ENCODE results near the gene FANCI. TPM values are rescaled to one million over a fixed set of nuclear protein-coding genes. Genes with fewer than 3 reads are reported as not detected.

The FANCI gene
- total and polyA plus RNA-seq, 2 of the 4 experiments (the other 2 are of a cell fraction): 13.2 to 34.2 TPM

DNA sequence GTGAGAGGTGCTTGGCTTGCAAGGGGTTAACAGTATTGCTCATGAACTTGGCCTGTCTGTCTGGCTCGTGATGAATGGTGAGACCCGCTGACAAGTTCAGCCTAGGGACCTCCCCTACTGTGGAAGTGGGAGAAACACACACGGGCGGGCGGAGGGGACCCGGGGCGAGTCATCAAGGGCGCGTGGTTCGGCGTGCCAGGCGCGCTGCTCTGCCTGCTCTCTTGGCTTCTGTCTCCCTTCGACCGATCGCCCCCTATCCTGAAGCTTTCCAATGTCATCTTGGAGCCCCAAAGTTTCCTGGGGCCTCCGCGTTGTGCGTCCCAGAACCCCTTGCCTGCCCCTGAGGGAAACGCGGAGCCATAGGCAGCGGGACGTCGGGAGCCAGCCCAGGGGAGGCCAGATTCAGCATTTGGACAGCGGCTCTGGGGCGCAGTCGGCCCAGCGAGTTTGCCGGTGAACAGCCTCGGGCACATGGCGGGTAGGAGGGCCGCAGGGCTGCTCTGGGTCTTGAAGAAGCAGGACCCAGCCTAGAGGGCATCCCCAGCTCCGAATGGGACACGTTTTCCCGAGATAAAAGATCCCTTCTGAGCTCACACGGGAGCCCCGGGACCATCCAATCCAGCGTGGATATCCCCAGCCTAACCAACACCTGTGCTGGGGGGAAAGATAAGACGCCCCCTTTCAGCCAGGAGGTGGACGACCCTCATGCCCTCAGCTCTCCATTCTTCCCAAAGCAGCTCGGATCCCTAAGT is 117.8 kb downstream of the FANCI start:
- Histone ChIP-seq H2AK5ac (ENCODE audit: low read depth, low read length) (no peak overlapping the region), H4K20me1 (ENCODE audit: insufficient read depth, low read length) (peaks cover 2% of the 10 kb centered on the region; the same call in 1 of the 2 replicates), H2AFZ (replicated peaks; ENCODE audit: low read length, poor library complexity) (peak overlapping the region; percentile 49), H3K9me1 (ENCODE audit: insufficient read depth, low read length) (no peaks in the 10 kb centered on the region), H2BK5ac (ENCODE audit: low read depth, low read length, poor library complexity, severe bottlenecking) (no peak overlapping the region), H3K27me3 (ENCODE audit: control insufficient read depth, insufficient read depth, low read length) (peaks cover 89% of the 10 kb centered on the region), H3K18ac (ENCODE audit: low read depth, low read length) (no peak overlapping the region), H3K14ac (replicated peaks; ENCODE audit: low read depth, low read length) (no peak overlapping the region), H4K8ac (ENCODE audit: low read depth in 2 of 2, low read length in 2 of 2) (no peak overlapping the region), H2BK20ac (ENCODE audit: low read depth, low read length) (no peak overlapping the region), H2BK15ac (ENCODE audit: low read depth, low read length) (no peak overlapping the region), H3K4ac (ENCODE audit: low read depth, low read length) (no peak overlapping the region), H3K79me1 (ENCODE audit: low read depth in 1 of 2, low read length in 2 of 2) (no peaks in the 10 kb centered on the region), H3K9ac (ENCODE audit: low read depth, low read length) (no peak overlapping the region), H3K36me3 (ENCODE audit: control insufficient read depth, insufficient read depth, low read length) (no peaks in the 10 kb centered on the region), H3K27ac (ENCODE audit: insufficient read depth, low read length) (no peak overlapping the region), H3K56ac (ENCODE audit: extremely low read depth, insufficient read depth, low read length) (no peak overlapping the region), H2BK120ac (ENCODE audit: low read depth, low read length) (no peak overlapping the region), H3K4me1 (ENCODE audit: control insufficient read depth, insufficient read depth, low read length) (no peaks in the 10 kb centered on the region), H3K4me2 (ENCODE audit: low read depth, low read length) (no peak overlapping the region), H2AK9ac (replicated peaks; ENCODE audit: low read depth, low read length, poor library complexity) (peak overlapping the region; percentile 60), H3K4me3 (ENCODE audit: insufficient read depth, low read depth, low read length) (no peak overlapping the region), H3K9me3 (ENCODE audit: control insufficient read depth, insufficient read depth, low read length) (no peaks in the 10 kb centered on the region), H4K91ac (ENCODE audit: insufficient read depth, low read depth, low read length) (no peak overlapping the region), H4K5ac (ENCODE audit: low read depth, low read length) (no peak overlapping the region), H3K23ac (ENCODE audit: low read depth, low read length) (no peak overlapping the region)
- DNase-seq (peak; percentile 52), ATAC-seq (ENCODE audit: low read depth) (peak; percentile 70)
- intact Hi-C loops (cut with micrococcal nuclease) (no loop called here), in situ Hi-C loops (cut with MboI; ENCODE audit: low sequenced_read_pairs) (loop anchor here (5.0 kb wide), 1 partner anchor 71 kb away; no protein-coding TSS in a partner anchor), dilution Hi-C loops (cut with HindIII; ENCODE audit: low sequenced_read_pairs, unreplicated experiment) (no loop called here)
- no TSS peak for BruUV-seq (replicated peaks)
- CTCF ChIA-PET: no interaction called here
- 2% methylated on average over 11 of the region's 41 CpGs; no CpG with 5 or more reads in 1 of the 2 experiments for WGBS, 2 experiments (ENCODE audit: extremely low coverage in 2 of 2, insufficient read length in 1 of 2)
- POLR2A ChIA-PET (ENCODE audit: unreplicated experiment): no interaction called here
- peak; percentile 50 for TF ChIP-seq RCOR1 (IDR thresholded peaks at IDR 0.05; ENCODE audit: insufficient replicate concordance, low read length)
- TF ChIP-seq MXI1 (IDR thresholded peaks at IDR 0.05; ENCODE audit: borderline replicate concordance, low read depth, low read length): peak; percentile 23; the same call in 1 of the 2 replicates
- TF ChIP-seq CEBPB (IDR thresholded peaks at IDR 0.05; ENCODE audit: low read depth, low read length): no peak
